Measurements from ENCODE around the gene FADS1.
A peak's percentile ranks its signal among the peaks of the same experiment; 100 is the strongest.

Gene FADS1

GRCh38 chr11:61846362-61847020 lies 29.7 kb upstream of the FADS1 start:
- DNase-seq (ENCODE audit: low read depth) = no peak

- no peak for DNase-seq (ENCODE audit: low read depth)
Measured at GRCh38 chr11:61844909-61845565, 28.2 kb upstream of the FADS1 start.

- no peak for DNase-seq (ENCODE audit: low read depth)
Measured at GRCh38 chr11:61842528-61842820, 25.7 kb upstream of the FADS1 start.

GRCh38 chr11:61841636-61842527 lies 25.1 kb upstream of the FADS1 start:
- no peak for DNase-seq (ENCODE audit: low read depth)

GRCh38 chr11:61840371-61840770 lies 23.6 kb upstream of the FADS1 start:
- DNase-seq (ENCODE audit: low read depth) = no peak

- DNase-seq (ENCODE audit: low read depth) = no peak
Measured at GRCh38 chr11:61839742-61840141, 22.9 kb upstream of the FADS1 start.

GRCh38 chr11:61838921-61839320 lies 22.1 kb upstream of the FADS1 start:
- no peak for DNase-seq (ENCODE audit: low read depth)

- no peak for DNase-seq (ENCODE audit: low read depth)
Measured at GRCh38 chr11:61838501-61838900, 21.7 kb upstream of the FADS1 start.

- DNase-seq (ENCODE audit: low read depth) = no peak
Measured at GRCh38 chr11:61837411-61838005, 20.7 kb upstream of the FADS1 start.

- DNase-seq (ENCODE audit: low read depth) = no peak
Measured at GRCh38 chr11:61836193-61836592, 19.4 kb upstream of the FADS1 start.

GRCh38 chr11:61834278-61835048 lies 17.7 kb upstream of the FADS1 start:
- DNase-seq (ENCODE audit: low read depth) = no peak

- no peak for DNase-seq (ENCODE audit: low read depth)
Measured at GRCh38 chr11:61833926-61834277, 17.1 kb upstream of the FADS1 start.

- no peak for DNase-seq (ENCODE audit: low read depth)
Measured at GRCh38 chr11:61833471-61833870, 16.7 kb upstream of the FADS1 start.

GRCh38 chr11:61832754-61833153 lies 16.0 kb upstream of the FADS1 start:
- DNase-seq (ENCODE audit: low read depth) = no peak

GRCh38 chr11:61832207-61832606 lies 15.4 kb upstream of the FADS1 start:
- no peak for DNase-seq (ENCODE audit: low read depth)

- DNase-seq (ENCODE audit: low read depth) = no peak
Measured at GRCh38 chr11:61830237-61831105, 13.7 kb upstream of the FADS1 start.

- DNase-seq (ENCODE audit: low read depth) = no peak
Measured at GRCh38 chr11:61829806-61830205, 13.0 kb upstream of the FADS1 start.

- DNase-seq (ENCODE audit: low read depth) = no peak
Measured at GRCh38 chr11:61828629-61829407, 12.0 kb upstream of the FADS1 start.

- DNase-seq (ENCODE audit: low read depth) = no peak
Measured at GRCh38 chr11:61828379-61828628, 11.5 kb upstream of the FADS1 start.

GRCh38 chr11:61827571-61828378 lies 11.0 kb upstream of the FADS1 start, which contains the start of gene FADS2:
Gene FADS2 (plus strand): TSS chr11:61828300. CDS start chr11:61828391, 91 bp downstream.
- DNase-seq (ENCODE audit: low read depth) = peak; percentile 45

Data from activated T-cell treated with anti-CD3 and anti-CD28 coated beads for 24 hours (primary cell).